Endothelial cell of umbilical vein (primary cell): ENCODE measurements around the gene ADCY9. TPM values are rescaled to one million over a fixed set of nuclear protein-coding genes. Genes with fewer than 3 reads are reported as not detected.

Experiments
- BruUV-seq: library from RNA; stranded (reverse); fragments of 400-500 nt; replicated peaks from 2 replicates; lab custom pipeline; 2021; lab: Mats Ljungman, UMichigan
- CTCF ChIA-PET: fragments of 300-600, 350-600 bp; sonication (Branson Sonifier 250); formaldehyde crosslinking; loops from one replicate; lab custom pipeline; 2021; ENCODE audit warnings: antibody characterized with exemption, inconsistent platforms; lab: Charles Lee
- POLR2A ChIA-PET: fragments of 300-600, 350-600 bp; sonication (Branson Sonifier 250); formaldehyde crosslinking; loops from one replicate; lab custom pipeline; 2021; ENCODE audit warnings: antibody characterized with exemption, inconsistent platforms; lab: Charles Lee
- DNase-seq: peaks from one replicate; pipeline ENCODE4 v3.0.0-alpha.2; 2011; ENCODE audit warnings: low read depth, low spot score
- FAIRE-seq: peaks from 2 replicates; lab custom pipeline; 2011; peaks lifted over from hg19 to GRCh38; lab: Jason Lieb, UNC
- H2AFZ ChIP-seq: 2 replicates; pipeline ENCODE4 v1.6.0; 2012; ENCODE audit warnings: low read depth, low read length, control low read depth, inconsistent platforms
- H3K27ac ChIP-seq: 2 replicates; pipeline ENCODE4 v1.5.1; 2011; ENCODE audit warnings: low read depth, mild to moderate bottlenecking, control low read depth, low read length, moderate library complexity; ENCODE audit not compliant: insufficient read depth
- H3K27me3 ChIP-seq, 2 experiments: 2 replicates each; pipeline versions ENCODE4 v1.6.0 to v1.6.1; 2011; ENCODE audit warnings: low read length in 2 of 2, mixed read lengths in 1 of 2; ENCODE audit not compliant: control insufficient read depth in 2 of 2, insufficient read depth in 2 of 2
- H3K36me3 ChIP-seq, 2 experiments: 2 replicates in 1 of 2; 3 replicates in 1 of 2; pipeline ENCODE4 v1.5.1; 2011; ENCODE audit warnings: low read length in 2 of 2, mild to moderate bottlenecking in 1 of 2, moderate library complexity in 1 of 2; ENCODE audit not compliant: control insufficient read depth in 2 of 2, insufficient read depth in 2 of 2; ENCODE audit errors: extremely low read depth in 1 of 2
- H3K4me1 ChIP-seq: 3 replicates; pipeline ENCODE4 v1.5.1; 2011; ENCODE audit warnings: mild to moderate bottlenecking, low read length; ENCODE audit not compliant: control insufficient read depth, insufficient read depth; ENCODE audit errors: extremely low read depth
- H3K4me2 ChIP-seq: 2 replicates; pipeline ENCODE4 v1.6.1; 2011; ENCODE audit warnings: low read length, control low read depth, mixed read lengths; ENCODE audit not compliant: insufficient read depth
- H3K4me3 ChIP-seq, 3 experiments: fragments of 200-600 bp in 1 of 3; sonication (generic), shearing (Covaris generic) in 1 of 3; replicated peaks in 1 of 3; 2 replicates each; pipeline ENCODE4 v1.5.1; 2011 to 2016; ENCODE audit warnings: control low read depth in 3 of 3, low read length in 3 of 3, mild to moderate bottlenecking in 2 of 3, inconsistent platforms in 1 of 3, low read depth in 1 of 3, moderate library complexity in 1 of 3; ENCODE audit not compliant: insufficient read depth in 1 of 3
- H3K79me2 ChIP-seq: 2 replicates; pipeline ENCODE4 v1.6.0; 2012; ENCODE audit warnings: low read length, inconsistent platforms; ENCODE audit not compliant: control insufficient read depth, insufficient read depth
- H3K9ac ChIP-seq: replicated peaks from 2 replicates; pipeline ENCODE3; 2011; ENCODE audit warnings: low read length, control low read depth; ENCODE audit not compliant: insufficient read depth; ENCODE audit errors: extremely low read depth
- H3K9me1 ChIP-seq: replicated peaks from 3 replicates; pipeline ENCODE4 v1.6.0; 2011; ENCODE audit warnings: mild to moderate bottlenecking, low read length; ENCODE audit not compliant: control insufficient read depth, insufficient read depth; ENCODE audit errors: extremely low read depth
- H3K9me3 ChIP-seq: replicated peaks from 2 replicates; pipeline ENCODE4 v1.5.1; 2012; ENCODE audit warnings: low read length, inconsistent platforms; ENCODE audit not compliant: control insufficient read depth, insufficient read depth
- H4K20me1 ChIP-seq: replicated peaks from 2 replicates; pipeline ENCODE3; 2011; ENCODE audit warnings: mild to moderate bottlenecking, low read length; ENCODE audit not compliant: control insufficient read depth, insufficient read depth; ENCODE audit errors: extremely low read depth
- CTCF ChIP-seq, 2 donors: IDR thresholded peaks; 1 replicate in 1 of 2; 2 replicates in 1 of 2; pipeline ENCODE4 v1.5.1; 2011; ENCODE audit warnings: low read length in 2 of 2, mild to moderate bottlenecking in 2 of 2, moderate library complexity in 2 of 2, control low read depth in 1 of 2, inconsistent platforms in 1 of 2, low read depth in 1 of 2; ENCODE audit not compliant: insufficient read depth in 1 of 2; ENCODE audit errors: extremely low read depth in 1 of 2
- EZH2 ChIP-seq: IDR thresholded peaks from 2 replicates; pipeline ENCODE4 v1.6.1; 2012; ENCODE audit warnings: borderline replicate concordance, low read depth, mild to moderate bottlenecking, moderate library complexity, low read length, inconsistent platforms; ENCODE audit not compliant: severe bottlenecking
- FOS ChIP-seq: IDR thresholded peaks from 2 replicates; pipeline ENCODE4 v1.6.1; 2011; ENCODE audit warnings: mild to moderate bottlenecking, low read length, moderate library complexity, borderline replicate concordance; ENCODE audit not compliant: insufficient read depth
- GATA2 ChIP-seq: IDR thresholded peaks from 2 replicates; pipeline ENCODE4 v1.7.0; 2011; ENCODE audit warnings: low read depth, mild to moderate bottlenecking, moderate library complexity, mixed read lengths, low read length; ENCODE audit not compliant: insufficient read length, insufficient read depth
- JUN ChIP-seq: IDR thresholded peaks from 2 replicates; pipeline ENCODE4 v1.6.1; 2011; ENCODE audit warnings: borderline replicate concordance, low read depth; ENCODE audit not compliant: insufficient read length, insufficient read depth
- MYC ChIP-seq: IDR thresholded peaks from one replicate; pipeline ENCODE4 v1.6.1; 2011; ENCODE audit warnings: mild to moderate bottlenecking, low read depth, low read length
- POLR2A ChIP-seq: IDR thresholded peaks from 2 replicates; pipeline ENCODE4 v1.6.1; 2012; ENCODE audit warnings: low read depth, mild to moderate bottlenecking, control low read depth, low read length
- POLR2AphosphoS5 ChIP-seq: IDR thresholded peaks from 2 replicates; pipeline ENCODE4 v1.6.1; 2012; ENCODE audit warnings: low read depth, mild to moderate bottlenecking, control low read depth, low read length, moderate library complexity; ENCODE audit not compliant: insufficient read depth
- dilution Hi-C: fragments of 300-500 bp; cut with MboI; formaldehyde crosslinking; loops from one replicate; pipeline ENCODE4 v1.15.0; 2019; ENCODE audit warnings: low sequenced_read_pairs; ENCODE audit not compliant: extremely low pct_ligation_motif_present
- intact Hi-C: fragments of 100-400 bp; cut with micrococcal nuclease; formaldehyde crosslinking; loops from one replicate; pipeline ENCODE4 v1.10.0; 2022
- polyA plus RNA-seq, 4 experiments: library from polyadenylated mRNA; depleted of rRNA in 3 of 4; stranded (reverse) in 3 of 4; unstranded in 1 of 4; fragments of >200 nt; gene quantifications; 2 replicates each; pipeline versions ENCODE4 v1.2.1 to v1.2.3, GENCODE V29; 2011 to 2012; ENCODE audit warnings: missing spikeins in 1 of 4
- total RNA-seq: library from RNA; stranded (reverse); gene quantifications from 2 replicates; pipeline ENCODE4 v1.2.3, GENCODE V29; 2021
- TF ChIP-seq, protein P1 (sequence below): IDR thresholded peaks from 2 replicates; pipeline ENCODE4 v1.6.1; 2011; ENCODE audit not compliant: insufficient read depth, insufficient read length

ADCY9 gene
- total and polyA plus RNA-seq, 2 donors (not counting 3 experiments of a cell fraction or from before 2014, with no cell fraction given): 6.8 to 14.0 TPM

- no peaks in the 10 kb centered on the region for H4K20me1 ChIP-seq
- H3K27ac ChIP-seq: no peak overlapping the region
- H3K36me3 ChIP-seq: no peaks in the 10 kb centered on the region
- no peak overlapping the region for H3K4me2 ChIP-seq
- DNase-seq: no peak
- H3K9me1 ChIP-seq: no peaks in the 10 kb centered on the region
- no peak overlapping the region for H2AFZ ChIP-seq
- TF ChIP-seq GATA2: no peak
- no peak for TF ChIP-seq JUN
- TF ChIP-seq, protein P1, sequence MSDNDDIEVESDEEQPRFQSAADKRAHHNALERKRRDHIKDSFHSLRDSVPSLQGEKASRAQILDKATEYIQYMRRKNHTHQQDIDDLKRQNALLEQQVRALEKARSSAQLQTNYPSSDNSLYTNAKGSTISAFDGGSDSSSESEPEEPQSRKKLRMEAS: no peak
- H3K4me1 ChIP-seq: no peaks in the 10 kb centered on the region
- no peaks in the 10 kb centered on the region for H3K79me2 ChIP-seq
- no peaks in the 10 kb centered on the region for H3K9me3 ChIP-seq
- dilution Hi-C loops: no loop called here
- POLR2A ChIA-PET: no interaction called here
- no peak for FAIRE-seq
- CTCF ChIA-PET: interaction anchor here (0.7 to 1.5 kb wide), 3 partner anchors 9 to 210 kb away, joined by 3 to 5 read pairs (median 4); no protein-coding TSS in a partner anchor
- peaks cover 0 to 1% of the 10 kb centered on the region in 2 experiments for H3K27me3 ChIP-seq
- intact Hi-C loops: no loop called here
- H3K4me3 ChIP-seq: no peak overlapping the region
- H3K9ac ChIP-seq: no peak overlapping the region
- BruUV-seq: no TSS peak
Measured at GRCh38 chr16:4147236-4147635, 31.0 kb upstream of the ADCY9 start.

DNA sequence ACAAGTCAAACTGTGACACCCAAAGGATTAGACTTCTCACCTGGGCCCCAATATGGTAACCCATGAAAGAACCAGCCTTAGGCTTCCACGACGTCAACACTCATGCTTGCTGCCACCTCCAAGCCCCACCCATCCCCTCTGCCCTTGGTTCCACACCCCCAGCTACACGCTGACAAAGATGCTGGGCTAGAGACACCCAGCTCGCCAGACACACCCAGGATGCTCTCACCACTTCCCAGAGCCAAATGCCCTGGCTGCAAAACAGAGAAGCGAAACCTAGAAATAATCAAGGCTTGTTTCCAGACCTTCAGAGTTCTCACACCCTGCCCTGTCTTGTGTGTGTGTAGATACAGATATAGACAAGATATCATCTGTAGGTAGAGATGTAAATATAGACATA lies 26.0 kb upstream of the ADCY9 start:
- no peak for DNase-seq
- Histone ChIP-seq H3K9me1 (no peaks in the 10 kb centered on the region), H3K27me3 (no peaks in the 10 kb centered on the region), H3K9ac (no peak overlapping the region), H3K36me3 (no peaks in the 10 kb centered on the region), H3K79me2 (no peaks in the 10 kb centered on the region), H2AFZ (no peak overlapping the region), H3K27ac (no peak overlapping the region), H3K4me3 (no peak overlapping the region), H3K4me2 (no peak overlapping the region), H3K4me1 (no peaks in the 10 kb centered on the region), H4K20me1 (no peaks in the 10 kb centered on the region), H3K9me3 (no peaks in the 10 kb centered on the region)
- dilution Hi-C loops (no loop called here), intact Hi-C loops (no loop called here)
- CTCF ChIA-PET: no interaction called here
- POLR2A ChIA-PET: no interaction called here
- TF ChIP-seq POLR2AphosphoS5 (no peak), MYC (no peak), JUN (no peak), CTCF (IDR thresholded peaks at IDR 0.05; ENCODE audit: extremely low read depth in 1 of 2, insufficient read depth in 1 of 2, low read depth in 1 of 2, low read length in 2 of 2) (no peak), POLR2A (no peak), EZH2 (no peak), FOS (no peak), GATA2 (no peak)
- TF ChIP-seq, protein P1: no peak
- BruUV-seq: no TSS peak
- no peak for FAIRE-seq
